Posterior cingulate gyrus (tissue), 11 donors: Measurements from ENCODE around the gene FAM20C.
"Not testable (repeated sequence)": the region's sequence is repeated elsewhere in the genome, so short reads cannot be mapped to it uniquely, and the experiment has no call there.

Experiments used
- DNase-seq, 10 donors: peaks; one replicate each; pipeline versions ENCODE4 v3.0.0 to v3.0.0-alpha.2; 2020 to 2021; ENCODE audit warnings: mixed read lengths in 3 of 10
- intact Hi-C: fragments of 100-400 bp; cut with DNase I; formaldehyde crosslinking; loops from one replicate; pipeline ENCODE4 v1.15.1; 2023

The FAM20C gene

GRCh38 chr7:262631-263311 lies 70.4 kb downstream of the FAM20C start:
- peak in 8 of 10 donors; percentile 27 to 86 (median 47) for DNase-seq
- intact Hi-C loops: not testable (repeated sequence)

- DNase-seq: peak in 5 of 10 donors; percentile 26 to 89 (median 73)
Measured at GRCh38 chr7:263483-264351, 71.3 kb downstream of the FAM20C start.

GRCh38 chr7:264541-265191 lies 72.3 kb downstream of the FAM20C start:
- intact Hi-C loops: no loop called here
- peak in 4 of 10 donors; percentile 28 to 76 (median 60) for DNase-seq

More at GRCh38 chr7:263483-264351, 71.3 kb downstream of the FAM20C start:
- intact Hi-C loops: not testable (repeated sequence)

- intact Hi-C loops: no loop called here
- peak in 4 of 10 donors; percentile 22 to 80 (median 64) for DNase-seq
Measured at GRCh38 chr7:265192-265997, 73.0 kb downstream of the FAM20C start.

- peak in 4 of 10 donors; percentile 23 to 78 (median 68) for DNase-seq
- intact Hi-C loops: no loop called here
Measured at GRCh38 chr7:265998-266850, 73.9 kb downstream of the FAM20C start.

GRCh38 chr7:266851-267840 lies 74.8 kb downstream of the FAM20C start:
- DNase-seq: peak in 4 of 10 donors; percentile 29 to 84 (median 74)

GRCh38 chr7:268991-269390 lies 76.6 kb downstream of the FAM20C start:
- intact Hi-C loops: no loop called here
- DNase-seq: peak in 4 of 10 donors; percentile 8 to 48 (median 28)

More at GRCh38 chr7:266851-267840, 74.8 kb downstream of the FAM20C start:
- intact Hi-C loops: no loop called here

- peak in 4 of 10 donors; percentile 2 to 73 (median 50) for DNase-seq
- intact Hi-C loops: no loop called here
Measured at GRCh38 chr7:269721-270120, 77.3 kb downstream of the FAM20C start.

GRCh38 chr7:270351-270983 lies 78.1 kb downstream of the FAM20C start:
- peak in 3 of 10 donors; percentile 20 to 70 (median 68) for DNase-seq

GRCh38 chr7:271266-272107 lies 79.1 kb downstream of the FAM20C start:
- intact Hi-C loops: no loop called here
- DNase-seq: peak in 4 of 10 donors; percentile 24 to 78 (median 66)

More at GRCh38 chr7:270351-270983, 78.1 kb downstream of the FAM20C start:
- intact Hi-C loops: no loop called here

- DNase-seq: peak in 3 of 10 donors; percentile 7 to 52 (median 38)
- intact Hi-C loops: no loop called here
Measured at GRCh38 chr7:272108-272615, 79.8 kb downstream of the FAM20C start.

GRCh38 chr7:272631-273030 lies 80.3 kb downstream of the FAM20C start:
- intact Hi-C loops: no loop called here
- DNase-seq: peak in 3 of 10 donors; percentile 9 to 75 (median 66)

- intact Hi-C loops: no loop called here
- DNase-seq: peak in 2 of 10 donors; percentile 6 to 7
Measured at GRCh38 chr7:273327-273726, 81.0 kb downstream of the FAM20C start.

- intact Hi-C loops: no loop called here
- DNase-seq: no peak
Measured at GRCh38 chr7:274266-274665, 81.9 kb downstream of the FAM20C start.

- peak in 3 of 10 donors; percentile 15 to 75 (median 55) for DNase-seq
- intact Hi-C loops: no loop called here
Measured at GRCh38 chr7:276230-276835, 84.0 kb downstream of the FAM20C start.

GRCh38 chr7:277228-277627 lies 84.9 kb downstream of the FAM20C start:
- intact Hi-C loops: no loop called here
- DNase-seq: peak in 1 of 10 donors; percentile 16
